GM18517 (cell line): Measurements from ENCODE around the gene ROBO1.

Experiments
- ATAC-seq: cut with Tn5 transposase; IDR thresholded peaks from one replicate; pipeline ENCODE4 v1.9.1; 2021; ENCODE audit warnings: mild to moderate bottlenecking, moderate library complexity; ENCODE audit not compliant: unreplicated experiment

The ROBO1 gene

DNA sequence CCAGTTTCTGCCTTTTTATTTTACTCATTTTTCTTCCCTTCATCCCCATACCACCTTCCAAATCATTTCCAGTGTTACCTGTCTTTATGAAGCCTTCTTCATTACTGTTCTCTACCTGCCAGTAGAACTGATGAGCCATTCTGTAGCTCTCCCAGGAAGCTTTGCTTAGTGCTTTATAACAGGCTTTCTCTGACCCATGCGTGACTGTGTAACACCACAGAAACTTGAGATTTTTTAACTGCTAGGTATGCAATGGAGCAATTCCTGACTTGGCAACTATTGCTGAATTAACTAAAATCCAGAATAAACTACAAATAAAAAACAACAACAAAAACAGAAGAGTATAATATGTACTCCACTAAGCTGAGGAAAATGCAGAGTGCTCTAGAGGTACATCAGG is 289.2 kb downstream of the ROBO1 start:
- ATAC-seq: no peak

DNA sequence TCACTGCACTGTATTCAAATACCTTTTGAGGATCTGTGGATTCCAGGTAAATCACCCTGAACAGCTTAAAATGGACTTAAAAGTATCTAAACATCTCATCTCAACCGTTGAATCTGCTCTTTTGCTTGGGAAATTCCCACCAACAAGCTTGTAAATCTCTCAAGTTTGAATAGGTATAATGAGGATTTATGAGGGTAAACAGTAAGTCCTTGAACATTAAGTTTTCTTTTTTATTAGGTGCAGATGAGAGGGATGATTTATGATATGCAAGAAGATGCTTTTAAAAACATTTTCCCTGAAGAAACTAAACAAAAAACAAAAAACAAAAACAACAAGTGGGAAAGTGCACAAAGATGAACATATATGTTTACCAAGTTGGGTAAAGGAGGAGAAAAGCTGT is 290.6 kb downstream of the ROBO1 start:
- no peak for ATAC-seq

DNA sequence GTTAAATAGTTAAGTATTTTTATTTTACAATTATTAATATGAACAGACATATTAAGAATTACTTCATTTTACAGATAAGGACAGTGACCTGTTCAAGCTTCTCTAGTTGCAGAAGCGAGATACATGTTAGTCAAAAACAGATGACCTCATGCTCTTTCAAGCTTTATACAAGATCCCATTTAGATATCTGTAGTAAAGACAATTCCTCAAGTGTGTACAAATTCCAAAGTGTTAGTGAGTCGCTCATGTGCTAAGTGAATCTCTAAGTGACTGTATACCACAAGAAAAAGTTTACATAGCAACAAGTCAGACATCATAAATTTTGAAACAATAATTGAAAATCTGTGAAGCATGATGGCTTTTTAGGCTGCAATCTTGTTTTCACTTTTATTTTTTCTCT is 293.8 kb downstream of the ROBO1 start:
- no peak for ATAC-seq

DNA sequence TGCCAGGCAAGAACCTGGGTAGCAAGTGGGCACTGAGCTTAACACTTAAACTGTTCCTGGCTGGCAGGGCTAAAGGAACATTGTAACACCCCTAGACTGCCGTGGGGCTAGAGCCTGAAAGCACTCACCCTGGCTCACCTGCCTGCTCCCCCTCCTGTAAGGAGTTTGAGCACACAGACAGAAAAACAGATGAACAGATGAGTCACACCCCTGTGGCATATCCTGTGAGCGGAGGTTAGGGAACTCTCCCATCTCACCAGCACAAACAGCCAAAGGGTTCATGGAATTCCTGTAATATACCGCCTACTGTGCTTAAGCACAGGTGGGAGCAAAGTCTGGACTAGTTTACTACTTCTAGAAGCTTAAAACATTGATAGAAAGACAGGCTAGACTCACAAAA is 300.1 kb downstream of the ROBO1 start:
- ATAC-seq: no peak

DNA sequence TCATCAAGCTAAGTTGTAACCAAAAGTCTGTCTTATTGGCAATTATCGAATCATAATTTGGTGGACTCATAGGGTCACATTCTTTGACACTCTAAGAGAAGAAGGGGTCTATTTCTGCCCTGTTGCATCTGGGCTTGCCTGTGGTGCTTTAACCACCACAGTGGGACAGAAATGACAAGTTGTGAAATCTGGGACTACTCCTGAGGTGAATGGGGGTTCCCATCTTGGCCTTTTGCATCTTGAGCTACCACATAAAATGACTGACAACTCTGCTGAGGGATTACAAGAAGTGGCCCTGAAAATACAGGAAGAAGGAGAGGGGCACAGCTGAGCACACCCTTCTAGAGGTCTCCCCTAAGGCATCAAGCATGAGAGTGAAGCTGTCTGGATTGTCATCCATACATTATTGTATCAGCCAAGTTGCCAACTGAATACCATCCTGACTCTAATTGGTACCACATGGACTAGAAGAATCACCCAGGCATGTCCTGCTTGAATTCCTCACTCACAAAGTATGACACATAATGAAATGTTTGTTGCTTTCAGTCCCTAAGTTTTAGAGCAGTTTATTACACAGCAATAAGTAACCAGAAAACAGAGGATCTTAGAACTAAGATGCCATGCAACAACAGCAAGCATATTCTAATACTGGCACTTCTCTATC is 306.5 kb downstream of the ROBO1 start:
- no peak for ATAC-seq

DNA sequence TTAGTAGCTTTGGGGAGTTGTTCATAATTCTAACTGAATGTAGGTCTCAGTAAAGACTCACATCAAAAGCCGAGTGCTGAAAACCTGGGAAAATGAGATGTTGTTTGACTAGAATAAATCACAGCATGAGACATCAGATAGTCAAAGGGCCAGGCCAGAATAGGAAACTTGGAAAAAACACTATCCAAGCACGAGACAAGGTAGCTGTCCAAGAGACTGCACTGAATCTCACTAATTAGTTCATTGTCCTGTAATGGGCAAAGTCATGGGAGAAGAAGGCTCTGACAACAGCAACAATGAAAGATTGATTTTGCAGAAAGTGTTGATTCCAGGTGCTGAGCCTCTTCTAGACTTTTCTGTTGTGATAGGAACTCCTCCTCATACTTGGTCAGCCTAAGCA is 314.2 kb downstream of the ROBO1 start:
- no peak for ATAC-seq

DNA sequence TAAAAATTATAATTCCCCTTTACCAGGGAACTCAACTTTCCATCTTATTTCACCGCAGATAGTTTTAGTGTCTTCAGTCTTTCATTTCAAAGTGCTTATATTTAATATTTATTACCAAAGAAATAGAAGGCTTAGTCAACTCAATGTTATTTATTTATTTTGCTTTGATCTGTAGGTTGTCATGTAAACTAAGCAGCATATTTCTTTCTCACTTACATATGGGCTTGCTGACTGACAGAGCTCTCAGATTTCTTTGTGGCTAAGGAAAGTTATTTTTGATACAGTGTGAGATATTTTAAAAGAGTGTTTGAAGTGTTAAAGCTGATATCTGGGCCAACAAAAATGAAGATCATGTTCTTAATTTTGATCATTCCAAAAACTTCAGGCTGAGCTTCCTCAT is 331.4 kb downstream of the ROBO1 start:
- no peak for ATAC-seq

DNA sequence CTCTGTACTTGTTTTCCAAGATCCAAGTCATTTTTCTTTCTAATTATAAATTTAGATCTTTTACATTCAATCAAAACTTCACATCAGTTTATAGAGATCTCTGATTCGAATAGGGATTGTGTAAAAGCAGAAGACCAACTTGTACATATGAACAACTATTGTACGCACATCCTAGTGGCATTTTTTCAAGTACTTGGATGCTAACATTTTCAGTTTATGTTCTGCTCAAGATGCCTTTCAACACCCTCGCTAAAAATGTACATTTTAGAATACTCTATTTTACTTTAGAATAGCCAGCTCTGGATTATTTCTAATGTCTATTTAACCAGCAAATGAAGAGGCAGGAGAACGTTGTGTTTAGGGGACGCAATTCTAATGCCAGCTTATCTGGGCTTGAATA is 340.7 kb downstream of the ROBO1 start:
- no peak for ATAC-seq

DNA sequence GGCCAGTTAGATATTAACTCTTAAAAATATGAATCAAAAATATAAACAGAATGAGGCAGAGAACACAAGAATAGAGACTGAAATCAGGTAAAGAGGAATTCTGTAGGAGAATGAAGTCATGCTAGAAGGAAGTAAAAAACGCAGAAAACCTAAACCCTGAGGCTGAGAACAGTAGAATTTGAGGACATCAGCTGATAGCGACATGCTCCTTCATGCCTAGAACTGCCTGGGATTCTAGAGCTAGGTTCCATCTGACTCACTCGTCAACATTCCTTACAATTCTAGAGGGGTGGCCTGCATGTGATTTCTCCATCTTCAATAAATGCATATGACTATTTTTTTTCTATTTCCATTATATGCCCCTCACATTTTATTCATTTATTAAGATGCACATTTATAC is 343.0 kb downstream of the ROBO1 start:
- no peak for ATAC-seq

DNA sequence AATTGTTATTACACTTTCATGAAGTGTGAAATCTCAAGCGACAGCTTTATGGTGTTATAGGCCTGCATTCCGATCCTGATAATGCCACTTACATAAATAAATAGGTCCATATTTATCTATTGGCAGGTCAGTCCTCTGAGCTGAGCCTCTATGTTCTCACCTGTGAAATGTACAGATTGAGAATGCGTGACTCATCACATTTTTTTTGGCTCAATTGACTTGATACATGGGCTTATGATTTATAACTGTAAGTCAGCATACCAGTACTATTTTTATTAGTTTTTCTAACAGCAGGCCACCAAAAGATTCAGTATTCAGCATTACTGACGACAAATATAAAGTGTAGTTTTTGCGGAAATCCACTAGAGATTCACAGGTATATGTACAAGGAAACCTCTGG is 344.4 kb downstream of the ROBO1 start:
- ATAC-seq: no peak

DNA sequence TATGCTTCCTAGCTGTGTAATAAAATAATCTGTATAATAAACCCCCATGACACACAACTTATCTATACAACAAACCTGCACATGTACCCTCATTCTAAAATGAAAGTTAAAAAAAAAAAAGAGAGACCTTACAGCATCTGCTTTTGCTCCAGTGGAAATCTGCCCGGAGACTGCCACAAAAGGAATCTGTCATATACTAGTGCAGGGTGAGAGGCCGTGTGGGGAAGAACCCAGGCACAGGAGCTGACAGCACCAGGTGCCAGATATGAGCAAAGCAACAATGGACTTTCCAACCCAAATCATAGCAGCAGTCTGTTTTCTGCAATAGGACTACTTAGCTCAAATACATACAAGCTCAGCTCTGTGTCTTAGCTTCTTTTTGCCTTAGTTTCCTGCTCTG is 346.5 kb downstream of the ROBO1 start:
- no peak for ATAC-seq

DNA sequence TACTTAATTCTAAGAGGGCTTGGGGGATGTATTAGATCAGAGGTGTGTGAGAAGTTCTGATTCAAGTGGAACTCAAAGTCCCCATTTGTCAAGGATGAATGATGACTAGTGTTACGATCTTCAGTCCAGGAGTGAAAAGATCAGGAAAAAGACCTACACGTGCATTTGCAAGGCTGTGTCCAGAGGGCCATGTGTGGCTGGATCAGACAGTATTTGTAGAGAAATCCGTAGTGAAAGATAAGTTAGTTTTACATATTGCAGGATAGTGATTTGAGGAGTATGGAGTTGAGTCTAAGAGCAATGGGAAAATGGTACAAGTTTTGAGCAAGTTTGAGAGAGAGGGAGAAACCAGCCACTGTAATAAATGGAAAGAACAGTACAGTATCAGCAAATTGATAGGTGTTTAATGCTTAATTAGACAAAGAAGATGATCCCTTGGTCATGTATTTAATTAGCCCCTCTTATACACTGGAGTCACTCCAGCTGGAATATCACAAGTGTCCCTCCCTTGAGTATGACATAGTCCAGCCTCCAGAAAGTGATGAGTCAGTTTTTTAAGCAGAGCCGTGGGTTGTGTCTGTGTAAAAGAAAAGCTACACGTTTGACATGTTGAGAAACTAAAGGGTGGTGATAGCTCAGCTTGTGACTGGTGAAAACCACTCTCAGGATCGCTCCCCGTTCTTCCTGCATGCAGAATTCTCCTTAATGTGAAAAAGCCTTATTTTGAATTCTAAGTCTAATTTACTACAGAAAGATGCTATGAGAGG is 348.8 kb downstream of the ROBO1 start:
- no peak for ATAC-seq

DNA sequence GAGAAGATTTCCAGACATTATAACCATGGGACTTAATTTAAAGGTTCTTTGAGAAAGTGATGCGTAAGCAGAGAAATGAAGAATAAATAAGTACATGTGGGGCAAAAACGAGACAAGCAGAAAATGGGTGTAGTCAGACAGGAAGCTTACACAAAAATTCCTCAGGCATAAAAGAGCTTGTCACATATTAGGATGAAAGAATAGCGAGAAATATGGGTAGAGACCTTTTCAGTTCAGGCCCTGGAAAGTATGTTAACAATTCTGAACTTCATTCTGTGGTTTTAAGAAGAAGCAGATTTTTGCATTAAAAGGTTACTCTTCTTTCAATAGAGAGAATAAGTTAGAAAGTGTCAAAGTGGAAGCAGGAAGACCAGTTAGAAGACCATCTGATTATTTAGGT is 352.4 kb downstream of the ROBO1 start:
- no peak for ATAC-seq

DNA sequence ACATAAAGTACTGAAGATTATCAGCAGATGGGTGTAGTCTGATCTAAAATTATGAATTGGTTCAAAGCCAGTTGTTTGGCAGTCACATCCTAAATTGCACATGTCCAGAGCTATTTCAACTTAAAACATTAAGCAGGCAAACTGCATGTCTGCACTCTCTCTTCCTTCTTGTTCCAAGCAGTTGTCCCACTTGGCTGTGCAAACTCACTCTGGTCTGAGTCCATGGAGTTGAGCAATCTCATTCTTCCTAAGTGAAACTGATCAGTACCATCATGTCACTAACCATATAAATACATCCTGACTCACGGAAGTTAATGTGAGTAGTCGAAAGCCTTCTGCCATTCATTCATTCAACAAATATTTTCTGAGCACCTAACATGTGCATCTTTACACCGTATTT is 353.0 kb downstream of the ROBO1 start:
- no peak for ATAC-seq

DNA sequence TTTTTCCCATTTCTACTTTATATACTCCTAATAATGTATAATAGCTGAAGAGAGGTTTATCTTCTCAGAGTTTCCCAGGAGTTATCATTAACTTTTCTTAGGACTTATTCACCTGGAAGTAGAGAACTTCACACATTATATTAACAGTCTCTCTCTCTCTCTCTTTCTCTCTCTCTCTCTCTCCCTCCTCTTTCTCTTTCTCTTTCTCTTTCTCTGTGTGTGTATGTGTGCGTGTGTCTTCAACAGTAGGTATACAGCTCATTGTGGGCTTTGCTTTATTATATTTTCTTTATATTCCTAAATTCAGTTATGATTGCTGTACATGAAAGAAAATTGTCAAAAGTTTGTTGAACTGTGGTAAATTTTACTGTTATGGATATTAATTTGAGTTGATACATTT is 353.8 kb downstream of the ROBO1 start:
- ATAC-seq: no peak

DNA sequence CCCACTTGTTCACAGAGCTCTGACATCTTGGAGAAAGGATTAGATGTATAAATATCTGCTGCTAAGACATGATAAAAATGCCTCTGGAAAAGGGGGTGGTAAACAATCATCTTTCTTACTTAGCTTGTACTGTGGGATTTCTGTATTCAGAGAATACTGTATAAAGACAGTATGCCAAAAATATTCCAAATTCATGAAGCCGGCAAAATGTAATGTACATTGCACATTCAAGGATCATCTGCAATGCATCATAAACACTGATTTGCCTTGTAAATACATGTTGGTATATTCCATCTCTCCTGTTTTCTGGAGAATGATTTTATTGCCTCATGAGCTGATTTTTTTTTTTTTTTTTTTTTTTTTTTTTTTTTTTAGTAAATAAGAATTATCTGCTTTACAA is 355.3 kb downstream of the ROBO1 start:
- no peak for ATAC-seq

DNA sequence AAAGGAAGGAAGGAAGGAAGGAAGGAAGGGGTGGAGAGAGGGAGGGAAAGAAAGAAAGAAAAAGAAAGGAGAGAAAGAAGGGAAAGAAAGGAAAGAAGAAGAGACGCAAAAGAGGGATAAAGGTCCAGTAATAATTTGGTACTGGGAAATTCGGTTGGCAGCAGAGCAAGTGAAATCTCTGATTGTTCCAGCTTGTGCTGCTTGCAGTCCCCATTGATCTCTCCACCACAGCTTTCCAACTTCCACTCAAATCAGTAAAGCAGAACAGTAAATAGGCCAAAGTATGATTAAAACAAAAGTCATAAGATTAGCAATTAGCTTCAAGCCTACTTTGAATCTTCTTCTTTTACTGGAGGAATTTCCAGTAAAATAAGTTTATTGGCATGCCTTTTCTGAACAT is 357.2 kb downstream of the ROBO1 start:
- no peak for ATAC-seq

DNA sequence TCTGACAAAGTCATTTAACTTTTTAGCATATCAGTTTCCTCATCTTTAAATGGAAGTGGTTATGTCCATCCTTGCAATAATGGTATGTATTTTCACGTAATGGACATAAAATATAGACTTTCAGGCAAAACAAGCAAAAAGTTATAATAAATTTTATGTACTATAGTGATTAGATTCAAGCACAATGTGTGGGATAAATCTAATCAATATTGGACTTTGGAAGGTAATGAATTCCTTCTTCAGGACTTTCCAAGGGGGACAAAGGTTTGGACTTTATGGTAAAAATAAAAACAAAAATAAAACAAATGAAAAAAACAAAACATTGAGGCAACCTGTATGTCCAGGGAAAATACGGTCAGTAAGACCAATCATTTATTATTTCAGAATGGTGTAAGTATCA is 357.7 kb downstream of the ROBO1 start:
- no peak for ATAC-seq

DNA sequence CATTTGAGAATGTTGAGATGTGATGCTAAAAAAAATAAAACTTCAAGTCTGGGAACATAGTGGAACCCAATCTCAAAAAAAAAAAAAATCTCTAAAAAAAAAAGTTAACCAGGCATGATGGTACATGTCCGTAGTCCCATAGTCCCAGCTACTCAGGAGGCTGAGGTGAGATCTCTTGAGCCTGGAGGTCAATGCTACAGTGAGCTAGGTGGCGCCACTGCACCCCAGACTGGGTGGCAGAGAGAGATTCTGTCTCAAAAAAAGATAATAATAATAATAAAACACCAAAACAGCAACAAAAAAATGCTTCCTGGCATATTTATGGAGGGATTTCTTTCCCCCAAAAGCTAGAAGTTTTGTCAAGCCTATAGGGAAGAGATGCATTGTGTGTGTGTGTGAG is 361.6 kb downstream of the ROBO1 start:
- ATAC-seq: no peak

DNA sequence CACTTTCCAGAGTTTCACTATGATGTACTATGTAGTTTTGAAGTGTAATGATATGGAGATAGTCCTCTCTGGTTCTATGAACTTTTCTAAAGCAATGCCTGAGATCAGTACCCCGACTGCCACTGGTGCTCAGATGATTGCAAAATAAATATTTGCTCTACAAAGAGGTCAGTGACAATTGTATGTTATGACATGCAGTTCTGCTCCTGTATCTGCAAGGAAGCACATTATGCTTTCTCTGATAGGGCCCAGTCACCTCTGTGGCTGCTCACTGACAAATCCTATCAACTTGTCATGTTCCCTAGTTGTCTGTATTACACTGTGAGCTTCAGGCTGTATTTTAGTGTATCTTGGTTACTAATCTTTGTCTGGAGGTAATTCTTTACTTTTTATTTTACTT is 362.6 kb downstream of the ROBO1 start:
- ATAC-seq: no peak

DNA sequence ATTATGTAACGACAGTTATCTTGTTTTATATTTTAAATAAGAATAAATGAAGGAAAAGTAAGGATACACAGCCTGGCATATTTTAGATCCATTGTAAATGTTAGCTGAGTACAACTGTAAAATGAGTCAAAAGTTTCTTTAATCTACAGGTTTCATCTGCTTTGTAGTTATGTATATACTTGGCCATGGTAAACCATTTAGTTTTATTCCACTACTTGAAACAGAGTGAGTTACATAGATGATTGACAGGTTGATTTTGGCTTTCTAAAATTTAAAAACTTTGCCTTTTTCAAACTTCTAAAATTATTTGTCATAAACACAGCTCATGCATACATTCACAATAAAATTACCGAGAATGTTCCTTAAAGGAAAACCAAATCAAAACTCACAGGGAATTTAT is 371.2 kb downstream of the ROBO1 start:
- ATAC-seq: no peak

DNA sequence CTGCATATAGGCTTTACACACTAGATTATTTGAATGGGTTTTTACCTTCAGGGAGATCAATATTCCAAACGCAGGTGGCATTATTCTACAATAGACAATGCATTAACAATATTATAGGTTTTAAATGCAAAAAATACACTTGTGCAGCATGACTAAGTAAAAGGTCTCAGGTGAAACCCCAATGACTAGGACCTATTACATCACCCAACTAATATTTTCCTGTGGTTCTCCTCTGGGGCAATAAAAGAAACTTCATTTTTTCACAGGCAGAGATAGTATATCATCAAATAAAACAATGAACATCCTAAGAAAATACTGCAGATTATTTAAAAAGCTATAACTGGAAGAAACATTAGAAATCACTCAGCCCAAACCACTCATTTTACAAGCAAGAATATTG is 375.3 kb downstream of the ROBO1 start:
- no peak for ATAC-seq

DNA sequence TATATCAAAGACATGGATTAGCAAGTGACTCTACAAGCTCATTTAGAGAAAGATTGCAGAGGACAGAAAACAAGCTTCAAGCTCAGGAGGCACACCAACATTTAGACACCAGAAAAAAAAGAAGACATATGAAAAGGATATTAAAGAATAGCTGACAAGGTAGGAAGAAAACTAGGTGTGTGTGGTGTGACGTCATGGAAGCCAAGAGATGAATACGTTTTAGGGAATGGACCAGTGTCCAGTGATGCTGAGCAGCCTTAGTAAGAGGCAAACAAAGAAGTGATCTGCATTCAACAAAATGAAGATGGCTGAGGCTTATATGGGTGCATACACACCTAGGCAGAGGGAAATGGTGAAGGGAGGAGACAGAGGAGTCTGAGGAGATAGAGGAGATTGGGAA is 377.4 kb downstream of the ROBO1 start:
- no peak for ATAC-seq
